ENCODE results near the gene CCDC40.

- TF ChIP-seq, protein P1, sequence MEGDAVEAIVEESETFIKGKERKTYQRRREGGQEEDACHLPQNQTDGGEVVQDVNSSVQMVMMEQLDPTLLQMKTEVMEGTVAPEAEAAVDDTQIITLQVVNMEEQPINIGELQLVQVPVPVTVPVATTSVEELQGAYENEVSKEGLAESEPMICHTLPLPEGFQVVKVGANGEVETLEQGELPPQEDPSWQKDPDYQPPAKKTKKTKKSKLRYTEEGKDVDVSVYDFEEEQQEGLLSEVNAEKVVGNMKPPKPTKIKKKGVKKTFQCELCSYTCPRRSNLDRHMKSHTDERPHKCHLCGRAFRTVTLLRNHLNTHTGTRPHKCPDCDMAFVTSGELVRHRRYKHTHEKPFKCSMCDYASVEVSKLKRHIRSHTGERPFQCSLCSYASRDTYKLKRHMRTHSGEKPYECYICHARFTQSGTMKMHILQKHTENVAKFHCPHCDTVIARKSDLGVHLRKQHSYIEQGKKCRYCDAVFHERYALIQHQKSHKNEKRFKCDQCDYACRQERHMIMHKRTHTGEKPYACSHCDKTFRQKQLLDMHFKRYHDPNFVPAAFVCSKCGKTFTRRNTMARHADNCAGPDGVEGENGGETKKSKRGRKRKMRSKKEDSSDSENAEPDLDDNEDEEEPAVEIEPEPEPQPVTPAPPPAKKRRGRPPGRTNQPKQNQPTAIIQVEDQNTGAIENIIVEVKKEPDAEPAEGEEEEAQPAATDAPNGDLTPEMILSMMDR (conservative IDR thresholded peaks at IDR 0.05 in 1 of 2, IDR thresholded peaks at IDR 0.05 in 1 of 2; ENCODE audit: extremely low read depth in 1 of 2, insufficient read depth in 1 of 2, low read depth in 1 of 2, low read length in 2 of 2), result no peak
- TF ChIP-seq EZH2 (IDR thresholded peaks at IDR 0.05; ENCODE audit: borderline replicate concordance, low read length), result no peak
Measured at GRCh38 chr17:80089762-80090161, 53.3 kb downstream of the CCDC40 start.
